ENCODE measurements around the gene POLD3.

POLD3 gene

GRCh38 chr11:74592441-74593362, at the start of gene POLD3:
TSS of gene POLD3 (plus strand) at chr11:74592582. CDS start at chr11:74592659, 77 bp downstream.
- peak; percentile 80 to 91 for DNase-seq (ENCODE audit: low read depth in 2 of 2)

- no peak for DNase-seq (ENCODE audit: low read depth in 2 of 2)
Measured at GRCh38 chr11:74543991-74544390, 48.4 kb upstream of the POLD3 start.

- no peak for DNase-seq (ENCODE audit: low read depth in 2 of 2)
Measured at GRCh38 chr11:74546752-74547151, 45.6 kb upstream of the POLD3 start.

GRCh38 chr11:74550991-74551753, 41.2 kb upstream of the POLD3 start:
- no peak for DNase-seq (ENCODE audit: low read depth in 2 of 2)

GRCh38 chr11:74551754-74552145, 40.6 kb upstream of the POLD3 start:
- no peak for DNase-seq (ENCODE audit: low read depth in 2 of 2)

- no peak for DNase-seq (ENCODE audit: low read depth in 2 of 2)
Measured at GRCh38 chr11:74557526-74557925, 34.9 kb upstream of the POLD3 start.

- DNase-seq (ENCODE audit: low read depth in 2 of 2), result no peak
Measured at GRCh38 chr11:74559110-74559933, 33.1 kb upstream of the POLD3 start.

GRCh38 chr11:74559934-74560309, 32.5 kb upstream of the POLD3 start:
- DNase-seq (ENCODE audit: low read depth in 2 of 2), result no peak

- DNase-seq (ENCODE audit: low read depth in 2 of 2), result no peak
Measured at GRCh38 chr11:74566146-74566960, 26.0 kb upstream of the POLD3 start.

GRCh38 chr11:74568028-74568427, 24.4 kb upstream of the POLD3 start:
- no peak for DNase-seq (ENCODE audit: low read depth in 2 of 2)

GRCh38 chr11:74570266-74571061, 21.9 kb upstream of the POLD3 start:
- no peak for DNase-seq (ENCODE audit: low read depth in 2 of 2)

GRCh38 chr11:74571062-74571399, 21.4 kb upstream of the POLD3 start:
- DNase-seq (ENCODE audit: low read depth in 2 of 2), result no peak

- no peak for DNase-seq (ENCODE audit: low read depth in 2 of 2)
Measured at GRCh38 chr11:74572349-74572748, 20.0 kb upstream of the POLD3 start.

- DNase-seq (ENCODE audit: low read depth in 2 of 2), result no peak
Measured at GRCh38 chr11:74574563-74574962, 17.8 kb upstream of the POLD3 start.

GRCh38 chr11:74575999-74576398, 16.4 kb upstream of the POLD3 start:
- no peak for DNase-seq (ENCODE audit: low read depth in 2 of 2)

- no peak for DNase-seq (ENCODE audit: low read depth in 2 of 2)
Measured at GRCh38 chr11:74577181-74577580, 15.2 kb upstream of the POLD3 start.

- DNase-seq (ENCODE audit: low read depth in 2 of 2), result no peak
Measured at GRCh38 chr11:74577624-74578396, 14.6 kb upstream of the POLD3 start.

GRCh38 chr11:74579577-74580270, 12.7 kb upstream of the POLD3 start:
- DNase-seq (ENCODE audit: low read depth in 2 of 2), result no peak

GRCh38 chr11:74581954-74582547, 10.3 kb upstream of the POLD3 start:
- no peak for DNase-seq (ENCODE audit: low read depth in 2 of 2)

All from stimulated activated CD8-positive, alpha-beta memory T cell treated with anti-CD3 and anti-CD28 coated beads, Interleukin-7, amount 100 ng/mL, for 1 hour (primary cell).